CD14-positive monocyte (primary cell): ENCODE measurements around the gene VIPAS39. TPM values are rescaled to one million over a fixed set of nuclear protein-coding genes. Genes with fewer than 3 reads are reported as not detected.

Experiments
- DNase-seq, 3 donors: peaks; one replicate each; pipeline ENCODE4 v3.0.0-alpha.2; 2011 to 2022
- H2AFZ ChIP-seq: 2 replicates; pipeline ENCODE4 v1.6.0; 2012; ENCODE audit warnings: mild to moderate bottlenecking, low read depth, low read length, inconsistent platforms; ENCODE audit not compliant: insufficient read depth, poor library complexity, severe bottlenecking
- H3K27ac ChIP-seq, 2 donors: 1 replicate in 1 of 2; 2 replicates in 1 of 2; pipeline ENCODE4 v1.5.1; 2012 to 2013; ENCODE audit warnings: low read length in 2 of 2, control low read depth in 1 of 2, inconsistent platforms in 1 of 2, low read depth in 1 of 2, mild to moderate bottlenecking in 1 of 2
- H3K27me3 ChIP-seq, 2 donors: one replicate each; pipeline versions ENCODE4 v1.6.0 to v1.6.1; 2011 to 2013; ENCODE audit warnings: low read length in 2 of 2; ENCODE audit not compliant: control insufficient read depth in 2 of 2, insufficient read depth in 2 of 2
- H3K36me3 ChIP-seq, 2 donors: replicated peaks in 1 of 2; 1 replicate in 1 of 2; 2 replicates in 1 of 2; pipeline versions ENCODE4 v1.5.1 to v1.6.1; 2012 to 2013; ENCODE audit warnings: low read length in 2 of 2, control low read depth in 1 of 2, inconsistent platforms in 1 of 2, mild to moderate bottlenecking in 1 of 2; ENCODE audit not compliant: insufficient read depth in 2 of 2, control insufficient read depth in 1 of 2
- H3K4me1 ChIP-seq, 2 donors: 1 replicate in 1 of 2; 2 replicates in 1 of 2; pipeline versions ENCODE4 v1.5.1 to v1.6.1; 2012 to 2013; ENCODE audit warnings: low read length in 2 of 2, control low read depth in 1 of 2, inconsistent platforms in 1 of 2, mild to moderate bottlenecking in 1 of 2, moderate library complexity in 1 of 2; ENCODE audit not compliant: insufficient read depth in 2 of 2, control insufficient read depth in 1 of 2
- H3K4me2 ChIP-seq: replicated peaks from 2 replicates; pipeline ENCODE3; 2012; ENCODE audit warnings: low read length, moderate library complexity, mild to moderate bottlenecking; ENCODE audit not compliant: poor library complexity, severe bottlenecking; ENCODE audit errors: extremely low read depth
- H3K4me3 ChIP-seq, 3 experiments: fragments of 200-600 bp in 1 of 3; sonication (generic) in 1 of 3; replicated peaks in 1 of 3; 1 replicate in 2 of 3; 2 replicates in 1 of 3; pipeline ENCODE4 v1.5.1; 2011 to 2013; ENCODE audit warnings: low read length in 3 of 3, mild to moderate bottlenecking in 3 of 3, control low read depth in 2 of 3, low read depth in 2 of 3, inconsistent platforms in 1 of 3, moderate library complexity in 1 of 3
- H3K79me2 ChIP-seq: 2 replicates; pipeline ENCODE4 v1.6.0; 2012; ENCODE audit warnings: mild to moderate bottlenecking, control low read depth, inconsistent platforms, low read length, moderate library complexity; ENCODE audit not compliant: insufficient read depth
- H3K9ac ChIP-seq: 2 replicates; pipeline ENCODE4 v1.6.0; 2017; ENCODE audit warnings: low read length, mild to moderate bottlenecking; ENCODE audit not compliant: insufficient read depth, poor library complexity, severe bottlenecking
- H3K9me3 ChIP-seq, 2 donors: replicated peaks in 1 of 2; 1 replicate in 1 of 2; 2 replicates in 1 of 2; pipeline versions ENCODE4 v1.5.1 to v1.6.1; 2012 to 2013; ENCODE audit warnings: low read length in 2 of 2, control low read depth in 1 of 2; ENCODE audit not compliant: control insufficient read depth in 1 of 2, insufficient read depth in 1 of 2
- H4K20me1 ChIP-seq: 2 replicates; pipeline ENCODE4 v1.6.0; 2012; ENCODE audit warnings: mild to moderate bottlenecking, low read length, control low read depth, moderate library complexity; ENCODE audit not compliant: insufficient read depth
- H3K27ac Mint-ChIP-seq, 7 donors: one replicate each; pipeline ENCODE4 v1.8.0; 2020; ENCODE audit warnings: mild to moderate bottlenecking in 7 of 7, mixed read lengths in 7 of 7, moderate library complexity in 6 of 7, inconsistent platforms in 2 of 7
- H3K27me3 Mint-ChIP-seq, 3 donors: one replicate each; pipeline ENCODE4 v1.8.0; 2021 to 2022; ENCODE audit warnings: low read depth in 3 of 3, mild to moderate bottlenecking in 3 of 3, mixed read lengths in 3 of 3, moderate library complexity in 3 of 3, inconsistent platforms in 1 of 3
- H3K36me3 Mint-ChIP-seq, 2 donors: one replicate each; pipeline ENCODE4 v1.8.0; 2020; ENCODE audit warnings: mixed read lengths in 2 of 2, inconsistent platforms in 1 of 2, mild to moderate bottlenecking in 1 of 2
- H3K4me1 Mint-ChIP-seq: one replicate; pipeline ENCODE4 v1.8.0; 2020; ENCODE audit warnings: mild to moderate bottlenecking, mixed read lengths
- H3K4me3 Mint-ChIP-seq, 2 donors: one replicate each; pipeline ENCODE4 v1.8.0; 2020; ENCODE audit warnings: mild to moderate bottlenecking in 2 of 2, mixed read lengths in 2 of 2, moderate library complexity in 1 of 2
- H3K9me3 Mint-ChIP-seq, 7 donors: one replicate each; pipeline ENCODE4 v1.8.0; 2020 to 2022; ENCODE audit warnings: mixed read lengths in 7 of 7, mild to moderate bottlenecking in 6 of 7, moderate library complexity in 6 of 7, inconsistent platforms in 2 of 7
- CTCF ChIP-seq: fragments of 200-600 bp; IDR thresholded peaks from one replicate; pipeline ENCODE4 v1.8.0; 2022; ENCODE audit warnings: antibody characterized with exemption, mild to moderate bottlenecking
- WGBS: methylation state at CpG from one replicate; pipeline ENCODE4 v1.1.5; 2013; ENCODE audit warnings: missing lambda C conversion rate; ENCODE audit not compliant: insufficient coverage; 5-methylcytosine and 5-hydroxymethylcytosine counted together
- intact Hi-C, 2 donors: fragments of 100-400 bp; cut with micrococcal nuclease; formaldehyde crosslinking; loops; one replicate each; pipeline versions ENCODE4 v1.15.0 to v1.15.1; 2023
- polyA plus RNA-seq, 3 donors: library from polyadenylated mRNA; depleted of rRNA in 1 of 3; unstranded in 2 of 3; stranded (reverse) in 1 of 3; fragments of 300-500 nt in 2 of 3; fragments of >200 nt in 1 of 3; fragmentation: Illumina TruSeq in 2 of 3; gene quantifications; 1 replicate in 2 of 3; 2 replicates in 1 of 3; pipeline ENCODE4 v1.2.3, GENCODE V29; 2012 to 2021

The VIPAS39 gene
- polyA plus RNA-seq, 3 donors: 8.1 to 17.8 (median 10.8) TPM

DNA sequence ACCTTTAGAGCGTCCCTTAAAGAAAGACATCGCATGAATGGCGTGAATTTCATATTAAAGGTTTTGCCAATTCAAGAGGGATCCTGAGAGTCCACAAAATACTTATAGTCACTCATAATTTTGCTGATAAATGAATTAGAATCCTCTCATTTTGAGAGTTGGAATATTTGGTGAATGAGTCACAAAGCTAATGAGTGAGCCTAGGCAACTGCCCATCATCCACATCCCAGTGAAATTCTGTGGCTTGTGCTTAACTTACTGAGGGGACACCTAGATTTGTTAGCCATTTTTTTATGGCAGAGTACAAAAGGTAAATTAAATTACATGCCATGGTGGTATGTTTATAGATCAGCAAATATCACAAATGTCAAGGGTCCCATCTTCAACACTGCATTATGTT is 21.4 kb downstream of the VIPAS39 start:
- DNase-seq: no peak
- Mint-ChIP-seq H3K4me3 (no peak overlapping the region), H3K27me3 (no peaks in the 10 kb centered on the region), H3K27ac (no peak overlapping the region), H3K4me1 (no peaks in the 10 kb centered on the region), H3K9me3 (no peaks in the 10 kb centered on the region), H3K36me3 (peaks cover 67 to 79% of the 10 kb centered on the region in 2 donors)
- H3K79me2 ChIP-seq: no peaks in the 10 kb centered on the region
- no peaks in the 10 kb centered on the region for H3K27me3 ChIP-seq
- no peak overlapping the region for H3K4me3 ChIP-seq
- no peak overlapping the region for H3K4me2 ChIP-seq
- no peaks in the 10 kb centered on the region for H3K4me1 ChIP-seq
- H3K9me3 ChIP-seq: no peaks in the 10 kb centered on the region
- H2AFZ ChIP-seq: no peak overlapping the region
- WGBS: no CpG with 5 or more reads among the region's 3 CpGs
- intact Hi-C loops: no loop called here
- peaks cover 57 to 96% of the 10 kb centered on the region in 2 donors for H3K36me3 ChIP-seq
- no peak overlapping the region for H3K27ac ChIP-seq
- no peaks in the 10 kb centered on the region for H4K20me1 ChIP-seq
- no peak overlapping the region for H3K9ac ChIP-seq
- no peak for TF ChIP-seq CTCF

GRCh38 chr14:77426396-77426795 is 31.0 kb downstream of the VIPAS39 start:
- Mint-ChIP-seq H3K4me3 (no peak overlapping the region), H3K9me3 (peaks cover 0 to 3% (median 0%) of the 10 kb centered on the region in 7 donors), H3K36me3 (peaks cover 88 to 92% of the 10 kb centered on the region in 2 donors), H3K4me1 (no peaks in the 10 kb centered on the region), H3K27me3 (peaks cover 0 to 4% (median 0%) of the 10 kb centered on the region in 3 donors), H3K27ac (peak overlapping the region in 1 of 7 donors; percentile 36)
- Histone ChIP-seq H3K4me2 (no peak overlapping the region), H3K4me1 (no peaks in the 10 kb centered on the region), H3K9me3 (no peaks in the 10 kb centered on the region), H3K4me3 (no peak overlapping the region), H2AFZ (no peak overlapping the region), H3K9ac (no peak overlapping the region), H3K79me2 (no peaks in the 10 kb centered on the region), H3K27ac (no peak overlapping the region), H4K20me1 (no peaks in the 10 kb centered on the region), H3K36me3 (peaks cover 77 to 99% of the 10 kb centered on the region in 2 donors), H3K27me3 (no peaks in the 10 kb centered on the region)
- WGBS: 100% methylated on average over 1 of the region's 3 CpGs
- DNase-seq: no peak
- intact Hi-C loops: no loop called here
- no peak for TF ChIP-seq CTCF
